WTC11 (cell line): ENCODE measurements around the gene PDZRN4. TPM values are rescaled to one million over a fixed set of nuclear protein-coding genes. Genes with fewer than 3 reads are reported as not detected.

Experiments used
- ATAC-seq: fragments of 200-7000 bp; cut with Tn5 transposase; 2 replicates; pipeline ENCODE4 v1.10.0; 2021; ENCODE audit warnings: mild to moderate bottlenecking, moderate library complexity
- CTCF ChIA-PET: fragments of 300-600 bp; sonication (Branson Sonifier 250); formaldehyde crosslinking; loops from one replicate; lab custom pipeline; 2021; ENCODE audit warnings: antibody characterized with exemption; lab: Charles Lee
- POLR2A ChIA-PET: fragments of 350-600 bp; sonication (Branson Sonifier 250); formaldehyde crosslinking; loops from one replicate; lab custom pipeline; 2021; ENCODE audit warnings: antibody characterized with exemption; lab: Charles Lee
- DNase-seq: peaks from one replicate; pipeline ENCODE4 v3.0.0; 2021; ENCODE audit warnings: low spot score
- H3K27ac Mint-ChIP-seq: 2 replicates; pipeline ENCODE4 v1.8.0; 2021; ENCODE audit warnings: mixed read lengths
- H3K27me3 Mint-ChIP-seq: 2 replicates; pipeline ENCODE4 v1.8.0; 2021; ENCODE audit warnings: low read depth, mild to moderate bottlenecking, moderate library complexity, mixed read lengths
- H3K36me3 Mint-ChIP-seq: 2 replicates; pipeline ENCODE4 v1.8.0; 2021; ENCODE audit warnings: mixed read lengths
- H3K4me1 Mint-ChIP-seq: 2 replicates; pipeline ENCODE4 v1.8.0; 2022; ENCODE audit warnings: mixed read lengths
- H3K4me3 Mint-ChIP-seq: 2 replicates; pipeline ENCODE4 v1.8.0; 2021; ENCODE audit warnings: mild to moderate bottlenecking, moderate library complexity, mixed read lengths
- H3K9me3 Mint-ChIP-seq: 2 replicates; pipeline ENCODE4 v1.8.0; 2021; ENCODE audit warnings: mixed read lengths
- CBFB ChIP-seq: sonication (generic); formaldehyde crosslinking; IDR thresholded peaks from 2 replicates; pipeline ENCODE4 v1.8.1; 2022; ENCODE audit warnings: mild to moderate bottlenecking, low read depth, missing genetic modification reagents
- ETV6 ChIP-seq: sonication (generic); formaldehyde crosslinking; IDR thresholded peaks from 2 replicates; pipeline ENCODE4 v1.8.1; 2022; ENCODE audit warnings: mild to moderate bottlenecking, missing genetic modification reagents
- FOXK1 ChIP-seq: sonication (generic); formaldehyde crosslinking; IDR thresholded peaks from 2 replicates; pipeline ENCODE4 v1.8.0; 2022; ENCODE audit warnings: mild to moderate bottlenecking, moderate library complexity, missing genetic modification reagents
- FOXP1 ChIP-seq: sonication (generic); formaldehyde crosslinking; IDR thresholded peaks from 2 replicates; pipeline ENCODE4 v1.8.0; 2022; ENCODE audit warnings: missing genetic modification reagents, mild to moderate bottlenecking, moderate library complexity, borderline replicate concordance
- HMGA2 ChIP-seq: fragments of 250-450 bp; sonication (Bioruptor Pico); IDR thresholded peaks from 2 replicates; pipeline ENCODE4 v1.4.0; 2021; ENCODE audit warnings: mild to moderate bottlenecking, moderate library complexity
- IRF2 ChIP-seq: sonication (generic); formaldehyde crosslinking; IDR thresholded peaks from 2 replicates; pipeline ENCODE4 v1.8.0; 2022; ENCODE audit warnings: low read depth, missing genetic modification reagents, borderline replicate concordance
- TCF7 ChIP-seq: sonication (generic); formaldehyde crosslinking; IDR thresholded peaks from 2 replicates; pipeline ENCODE4 v1.8.0; 2022; ENCODE audit warnings: mild to moderate bottlenecking, low read depth, missing genetic modification reagents, moderate library complexity
- ZNF138 ChIP-seq: sonication (generic); formaldehyde crosslinking; conservative IDR thresholded peaks from 2 replicates; pipeline ENCODE4 v1.8.1; 2022; ENCODE audit warnings: mild to moderate bottlenecking, moderate library complexity, missing genetic modification reagents
- ZNF219 ChIP-seq: sonication (generic); formaldehyde crosslinking; IDR thresholded peaks from 2 replicates; pipeline ENCODE4 v1.8.0; 2023; ENCODE audit warnings: missing genetic modification reagents, mild to moderate bottlenecking, borderline replicate concordance
- total RNA-seq: library from RNA; stranded (reverse); gene quantifications from 3 replicates; pipeline ENCODE4 v1.2.3, GENCODE V29; 2021
- TF ChIP-seq, protein P1 (sequence below): fragments of 200-600 bp; IDR thresholded peaks from 2 replicates; pipeline ENCODE4 v1.8.0; 2022; ENCODE audit warnings: antibody characterized with exemption
- TF ChIP-seq, protein P2 (sequence below): sonication (generic); formaldehyde crosslinking; IDR thresholded peaks from 2 replicates; pipeline ENCODE4 v1.8.1; 2022; ENCODE audit warnings: mild to moderate bottlenecking, missing genetic modification reagents, moderate library complexity, borderline replicate concordance
- TF ChIP-seq, protein P3 (sequence below): sonication (generic); formaldehyde crosslinking; conservative IDR thresholded peaks from 2 replicates; pipeline ENCODE4 v1.8.1; 2022; ENCODE audit warnings: mild to moderate bottlenecking, missing genetic modification reagents
- TF ChIP-seq, protein P4 (sequence below): fragments of 250-450 bp; sonication (Bioruptor Pico); IDR thresholded peaks from 2 replicates; pipeline ENCODE4 v1.8.0; 2021; ENCODE audit warnings: mild to moderate bottlenecking
- TF ChIP-seq, protein P5 (sequence below): sonication (generic); formaldehyde crosslinking; IDR thresholded peaks from 2 replicates; pipeline ENCODE4 v1.8.0; 2023; ENCODE audit warnings: missing genetic modification reagents
- TF ChIP-seq, protein P6 (sequence below): sonication (generic); formaldehyde crosslinking; IDR thresholded peaks from 2 replicates; pipeline ENCODE4 v1.8.0; 2022; ENCODE audit warnings: mild to moderate bottlenecking, missing genetic modification reagents
- TF ChIP-seq, protein P7 (sequence below): fragments of 250-450 bp; sonication (Bioruptor Pico); IDR thresholded peaks from 2 replicates; pipeline ENCODE4 v1.9.0; 2021; ENCODE audit warnings: mild to moderate bottlenecking
- TF ChIP-seq, protein P8 (sequence below): sonication (generic); formaldehyde crosslinking; IDR thresholded peaks from 2 replicates; pipeline ENCODE4 v1.8.1; 2023; ENCODE audit warnings: mild to moderate bottlenecking, missing genetic modification reagents

The PDZRN4 gene
- total RNA-seq, 1 experiment from 2014 or later, result 0.09 TPM

DNA sequence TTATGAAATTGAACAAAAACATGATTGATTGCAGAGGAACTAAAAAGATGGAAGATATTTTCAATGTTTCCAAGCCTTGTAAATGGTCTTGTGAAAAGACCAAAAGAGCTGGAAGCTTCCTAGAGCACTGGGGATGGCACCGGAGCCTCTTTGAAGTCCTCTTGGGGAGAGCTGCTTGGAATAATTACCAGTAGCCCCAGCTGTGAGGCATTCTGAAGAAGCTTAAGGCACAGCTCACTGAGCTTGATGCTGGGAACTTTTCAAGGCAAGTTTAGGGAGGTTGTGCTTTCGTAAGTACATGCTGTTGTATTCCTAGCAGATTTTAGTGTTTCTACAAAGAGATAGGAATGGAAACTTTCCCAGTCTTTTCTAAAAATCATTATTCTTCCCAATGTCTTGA, 13.9 kb downstream of the PDZRN4 start (continued):
- TF ChIP-seq, protein P1, sequence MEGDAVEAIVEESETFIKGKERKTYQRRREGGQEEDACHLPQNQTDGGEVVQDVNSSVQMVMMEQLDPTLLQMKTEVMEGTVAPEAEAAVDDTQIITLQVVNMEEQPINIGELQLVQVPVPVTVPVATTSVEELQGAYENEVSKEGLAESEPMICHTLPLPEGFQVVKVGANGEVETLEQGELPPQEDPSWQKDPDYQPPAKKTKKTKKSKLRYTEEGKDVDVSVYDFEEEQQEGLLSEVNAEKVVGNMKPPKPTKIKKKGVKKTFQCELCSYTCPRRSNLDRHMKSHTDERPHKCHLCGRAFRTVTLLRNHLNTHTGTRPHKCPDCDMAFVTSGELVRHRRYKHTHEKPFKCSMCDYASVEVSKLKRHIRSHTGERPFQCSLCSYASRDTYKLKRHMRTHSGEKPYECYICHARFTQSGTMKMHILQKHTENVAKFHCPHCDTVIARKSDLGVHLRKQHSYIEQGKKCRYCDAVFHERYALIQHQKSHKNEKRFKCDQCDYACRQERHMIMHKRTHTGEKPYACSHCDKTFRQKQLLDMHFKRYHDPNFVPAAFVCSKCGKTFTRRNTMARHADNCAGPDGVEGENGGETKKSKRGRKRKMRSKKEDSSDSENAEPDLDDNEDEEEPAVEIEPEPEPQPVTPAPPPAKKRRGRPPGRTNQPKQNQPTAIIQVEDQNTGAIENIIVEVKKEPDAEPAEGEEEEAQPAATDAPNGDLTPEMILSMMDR, result no peak
- TF ChIP-seq, protein P2, sequence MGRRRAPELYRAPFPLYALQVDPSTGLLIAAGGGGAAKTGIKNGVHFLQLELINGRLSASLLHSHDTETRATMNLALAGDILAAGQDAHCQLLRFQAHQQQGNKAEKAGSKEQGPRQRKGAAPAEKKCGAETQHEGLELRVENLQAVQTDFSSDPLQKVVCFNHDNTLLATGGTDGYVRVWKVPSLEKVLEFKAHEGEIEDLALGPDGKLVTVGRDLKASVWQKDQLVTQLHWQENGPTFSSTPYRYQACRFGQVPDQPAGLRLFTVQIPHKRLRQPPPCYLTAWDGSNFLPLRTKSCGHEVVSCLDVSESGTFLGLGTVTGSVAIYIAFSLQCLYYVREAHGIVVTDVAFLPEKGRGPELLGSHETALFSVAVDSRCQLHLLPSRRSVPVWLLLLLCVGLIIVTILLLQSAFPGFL (CRISPR knock-in tag), result no peak
- TF ChIP-seq IRF2 (CRISPR knock-in tag) (no peak), FOXP1 (no peak)

DNA sequence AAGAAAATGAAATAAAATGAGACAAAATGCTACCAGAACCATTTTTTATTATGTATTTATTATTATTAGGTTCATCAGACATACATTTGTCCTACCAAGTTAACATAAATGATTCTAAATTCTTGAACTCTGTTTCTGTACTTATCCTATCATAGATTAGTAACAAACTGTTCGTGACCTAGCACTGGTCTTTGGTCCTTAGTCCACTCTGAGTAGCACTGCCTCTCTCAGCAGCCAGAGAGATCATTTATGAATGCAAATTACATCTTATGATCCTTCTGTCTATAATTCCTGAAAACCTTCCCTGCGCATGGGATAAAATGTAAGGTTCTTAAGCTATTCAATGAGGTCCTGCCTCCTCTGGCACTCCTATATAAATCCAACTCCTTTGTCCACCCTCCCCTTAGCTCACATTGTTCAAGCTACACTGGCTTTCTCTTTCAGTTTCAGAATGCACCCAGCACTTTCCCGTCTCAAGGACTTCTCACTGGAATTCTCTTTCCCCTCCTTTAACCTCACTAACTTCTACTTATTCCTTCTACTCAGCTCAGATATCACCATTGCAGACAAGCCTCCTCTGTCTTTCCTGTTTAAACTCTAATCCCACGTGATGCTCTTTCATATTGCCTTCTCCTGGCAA, 17.1 kb downstream of the PDZRN4 start:
- TF ChIP-seq ETV6 (CRISPR knock-in tag), result no peak
- no peak for TF ChIP-seq FOXK1 (CRISPR knock-in tag)
- no peak for TF ChIP-seq ZNF219
- TF ChIP-seq, protein P3, sequence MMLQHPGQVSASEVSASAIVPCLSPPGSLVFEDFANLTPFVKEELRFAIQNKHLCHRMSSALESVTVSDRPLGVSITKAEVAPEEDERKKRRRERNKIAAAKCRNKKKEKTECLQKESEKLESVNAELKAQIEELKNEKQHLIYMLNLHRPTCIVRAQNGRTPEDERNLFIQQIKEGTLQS (CRISPR knock-in tag), result no peak
- Mint-ChIP-seq H3K4me1 (peaks cover 3% of the 10 kb centered on the region; the same call in 1 of the 2 replicates), H3K4me3 (no peak overlapping the region), H3K36me3 (no peaks in the 10 kb centered on the region), H3K27me3 (no peaks in the 10 kb centered on the region), H3K9me3 (no peaks in the 10 kb centered on the region), H3K27ac (no peak overlapping the region)
- POLR2A ChIA-PET, result no interaction called here
- CTCF ChIA-PET, result no interaction called here
- no peak for DNase-seq
- no peak for ATAC-seq

DNA sequence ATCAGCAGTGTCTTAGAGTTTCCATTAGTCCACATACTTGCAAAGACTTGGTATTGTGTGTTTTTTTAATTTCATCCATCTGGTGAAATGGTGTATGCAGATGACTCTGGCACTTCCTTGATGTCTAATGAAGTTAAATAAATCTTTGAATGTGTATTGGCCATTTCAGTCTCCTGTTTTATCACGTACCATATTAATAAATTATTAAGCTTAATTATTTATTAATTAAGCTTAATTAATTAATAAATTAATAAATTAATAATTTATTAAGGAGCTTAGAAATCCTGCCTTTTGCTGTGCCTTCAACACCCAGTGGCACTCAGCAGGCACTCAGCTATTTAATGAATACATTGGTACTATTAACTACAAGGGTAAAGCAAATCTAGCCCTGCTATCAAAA, 18.2 kb downstream of the PDZRN4 start:
- CTCF ChIA-PET, result no interaction called here
- no peak overlapping the region for H3K27ac Mint-ChIP-seq
- no peaks in the 10 kb centered on the region for H3K36me3 Mint-ChIP-seq
- TF ChIP-seq, protein P4, sequence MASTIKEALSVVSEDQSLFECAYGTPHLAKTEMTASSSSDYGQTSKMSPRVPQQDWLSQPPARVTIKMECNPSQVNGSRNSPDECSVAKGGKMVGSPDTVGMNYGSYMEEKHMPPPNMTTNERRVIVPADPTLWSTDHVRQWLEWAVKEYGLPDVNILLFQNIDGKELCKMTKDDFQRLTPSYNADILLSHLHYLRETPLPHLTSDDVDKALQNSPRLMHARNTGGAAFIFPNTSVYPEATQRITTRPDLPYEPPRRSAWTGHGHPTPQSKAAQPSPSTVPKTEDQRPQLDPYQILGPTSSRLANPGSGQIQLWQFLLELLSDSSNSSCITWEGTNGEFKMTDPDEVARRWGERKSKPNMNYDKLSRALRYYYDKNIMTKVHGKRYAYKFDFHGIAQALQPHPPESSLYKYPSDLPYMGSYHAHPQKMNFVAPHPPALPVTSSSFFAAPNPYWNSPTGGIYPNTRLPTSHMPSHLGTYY, result no peak
- peak; percentile 97 for TF ChIP-seq HMGA2 (CRISPR knock-in tag)
- peaks cover 3% of the 10 kb centered on the region; the same call in 1 of the 2 replicates for H3K4me1 Mint-ChIP-seq
- H3K27me3 Mint-ChIP-seq, result no peaks in the 10 kb centered on the region
- no peak for ATAC-seq
- POLR2A ChIA-PET, result no interaction called here
- H3K4me3 Mint-ChIP-seq, result no peak overlapping the region
- no peaks in the 10 kb centered on the region for H3K9me3 Mint-ChIP-seq
- no peak for DNase-seq

DNA sequence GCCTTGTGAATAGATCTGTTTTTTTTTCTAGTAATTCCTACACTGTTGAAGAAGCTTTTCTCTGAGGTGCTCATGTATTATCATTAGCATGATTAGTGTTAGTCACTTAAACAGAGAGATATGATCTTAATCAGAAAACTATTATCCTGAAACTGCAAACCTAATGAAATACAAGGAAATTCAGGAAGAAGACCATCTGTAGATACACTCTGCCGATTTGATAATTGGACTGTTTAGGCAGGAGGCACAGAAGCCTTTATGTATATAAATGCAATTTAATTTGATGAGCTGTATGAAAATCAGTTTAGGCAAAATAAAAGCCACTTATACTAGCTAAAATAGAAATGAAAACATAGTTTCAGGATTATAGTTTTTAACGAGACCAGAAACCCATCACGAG, 23.3 kb downstream of the PDZRN4 start:
- no peak overlapping the region for H3K4me3 Mint-ChIP-seq
- ChIA-PET CTCF (interaction anchor here (1.4 kb wide), 1 partner anchor 21 kb away, joined by 3 read pairs; no protein-coding TSS in a partner anchor), POLR2A (no interaction called here)
- ATAC-seq, result no peak
- H3K9me3 Mint-ChIP-seq, result no peaks in the 10 kb centered on the region
- H3K27ac Mint-ChIP-seq, result no peak overlapping the region
- H3K27me3 Mint-ChIP-seq, result no peaks in the 10 kb centered on the region
- H3K36me3 Mint-ChIP-seq, result no peaks in the 10 kb centered on the region
- no peaks in the 10 kb centered on the region for H3K4me1 Mint-ChIP-seq
- no peak for DNase-seq
- TF ChIP-seq, protein P5, sequence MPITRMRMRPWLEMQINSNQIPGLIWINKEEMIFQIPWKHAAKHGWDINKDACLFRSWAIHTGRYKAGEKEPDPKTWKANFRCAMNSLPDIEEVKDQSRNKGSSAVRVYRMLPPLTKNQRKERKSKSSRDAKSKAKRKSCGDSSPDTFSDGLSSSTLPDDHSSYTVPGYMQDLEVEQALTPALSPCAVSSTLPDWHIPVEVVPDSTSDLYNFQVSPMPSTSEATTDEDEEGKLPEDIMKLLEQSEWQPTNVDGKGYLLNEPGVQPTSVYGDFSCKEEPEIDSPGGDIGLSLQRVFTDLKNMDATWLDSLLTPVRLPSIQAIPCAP (CRISPR knock-in tag), result no peak
- no peak for TF ChIP-seq TCF7 (CRISPR knock-in tag)

DNA sequence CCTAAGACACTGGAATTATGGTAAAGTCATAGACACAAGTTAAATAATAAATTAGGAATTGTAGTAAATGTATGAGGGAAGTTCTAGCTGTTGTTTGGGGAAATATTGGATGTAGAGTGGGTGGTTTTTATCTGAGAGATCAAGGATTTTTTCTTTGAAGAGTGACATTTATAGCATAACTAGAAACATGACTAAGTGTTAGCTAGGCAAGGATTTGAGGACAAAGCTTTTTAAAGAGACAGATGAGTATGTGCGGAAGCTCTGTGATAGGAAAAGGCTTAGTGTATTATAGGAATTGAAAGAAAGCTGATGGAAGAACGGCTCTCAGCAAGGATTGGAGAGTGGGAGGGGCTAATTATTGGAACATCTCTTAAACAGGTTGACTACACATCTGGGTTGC, 24.5 kb downstream of the PDZRN4 start:
- no peak for ATAC-seq
- TF ChIP-seq, protein P6, sequence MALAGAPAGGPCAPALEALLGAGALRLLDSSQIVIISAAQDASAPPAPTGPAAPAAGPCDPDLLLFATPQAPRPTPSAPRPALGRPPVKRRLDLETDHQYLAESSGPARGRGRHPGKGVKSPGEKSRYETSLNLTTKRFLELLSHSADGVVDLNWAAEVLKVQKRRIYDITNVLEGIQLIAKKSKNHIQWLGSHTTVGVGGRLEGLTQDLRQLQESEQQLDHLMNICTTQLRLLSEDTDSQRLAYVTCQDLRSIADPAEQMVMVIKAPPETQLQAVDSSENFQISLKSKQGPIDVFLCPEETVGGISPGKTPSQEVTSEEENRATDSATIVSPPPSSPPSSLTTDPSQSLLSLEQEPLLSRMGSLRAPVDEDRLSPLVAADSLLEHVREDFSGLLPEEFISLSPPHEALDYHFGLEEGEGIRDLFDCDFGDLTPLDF (CRISPR knock-in tag), result no peak
- TF ChIP-seq, protein P7, sequence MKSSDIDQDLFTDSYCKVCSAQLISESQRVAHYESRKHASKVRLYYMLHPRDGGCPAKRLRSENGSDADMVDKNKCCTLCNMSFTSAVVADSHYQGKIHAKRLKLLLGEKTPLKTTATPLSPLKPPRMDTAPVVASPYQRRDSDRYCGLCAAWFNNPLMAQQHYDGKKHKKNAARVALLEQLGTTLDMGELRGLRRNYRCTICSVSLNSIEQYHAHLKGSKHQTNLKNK (CRISPR knock-in tag), result no peak
- TF ChIP-seq CBFB (CRISPR knock-in tag), result no peak
- TF ChIP-seq, protein P8, sequence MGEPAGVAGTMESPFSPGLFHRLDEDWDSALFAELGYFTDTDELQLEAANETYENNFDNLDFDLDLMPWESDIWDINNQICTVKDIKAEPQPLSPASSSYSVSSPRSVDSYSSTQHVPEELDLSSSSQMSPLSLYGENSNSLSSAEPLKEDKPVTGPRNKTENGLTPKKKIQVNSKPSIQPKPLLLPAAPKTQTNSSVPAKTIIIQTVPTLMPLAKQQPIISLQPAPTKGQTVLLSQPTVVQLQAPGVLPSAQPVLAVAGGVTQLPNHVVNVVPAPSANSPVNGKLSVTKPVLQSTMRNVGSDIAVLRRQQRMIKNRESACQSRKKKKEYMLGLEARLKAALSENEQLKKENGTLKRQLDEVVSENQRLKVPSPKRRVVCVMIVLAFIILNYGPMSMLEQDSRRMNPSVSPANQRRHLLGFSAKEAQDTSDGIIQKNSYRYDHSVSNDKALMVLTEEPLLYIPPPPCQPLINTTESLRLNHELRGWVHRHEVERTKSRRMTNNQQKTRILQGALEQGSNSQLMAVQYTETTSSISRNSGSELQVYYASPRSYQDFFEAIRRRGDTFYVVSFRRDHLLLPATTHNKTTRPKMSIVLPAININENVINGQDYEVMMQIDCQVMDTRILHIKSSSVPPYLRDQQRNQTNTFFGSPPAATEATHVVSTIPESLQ (CRISPR knock-in tag), result no peak
- no peak for TF ChIP-seq ZNF138

More for the DNA sequence above, 24.5 kb downstream of the PDZRN4 start:
- H3K9me3 Mint-ChIP-seq, result no peaks in the 10 kb centered on the region
- DNase-seq, result no peak
- ChIA-PET CTCF (no interaction called here), POLR2A (no interaction called here)
- no peak overlapping the region for H3K4me3 Mint-ChIP-seq
- H3K27me3 Mint-ChIP-seq, result no peaks in the 10 kb centered on the region
- no peaks in the 10 kb centered on the region for H3K4me1 Mint-ChIP-seq
- H3K27ac Mint-ChIP-seq, result no peak overlapping the region
- H3K36me3 Mint-ChIP-seq, result no peaks in the 10 kb centered on the region
